Caco-2 (cell line): ENCODE data around the gene TLK1. TPM values are rescaled to one million over a fixed set of nuclear protein-coding genes. Genes with fewer than 3 reads are reported as not detected.

Source experiments
- BruUV-seq: library from RNA; stranded (reverse); fragments of 400-500 nt; replicated peaks from 2 replicates; lab custom pipeline; 2021; lab: Mats Ljungman, UMichigan
- CTCF ChIA-PET: fragments of 300-600 bp; sonication (Branson Sonifier 250); formaldehyde crosslinking; loops from one replicate; lab custom pipeline; 2022; ENCODE audit warnings: antibody characterized with exemption; lab: Charles Lee
- POLR2A ChIA-PET: fragments of 300-600 bp; sonication (Branson Sonifier 250); formaldehyde crosslinking; loops from one replicate; lab custom pipeline; 2022; ENCODE audit warnings: antibody characterized with exemption; lab: Charles Lee
- DNase-seq, 2 experiments: peaks; one replicate each; pipeline versions ENCODE4 v3.0.0 to v3.0.0-alpha.2; 2020 to 2022
- H3K27me3 ChIP-seq: replicated peaks from 2 replicates; pipeline ENCODE4 v1.6.0; 2011; ENCODE audit warnings: low read length; ENCODE audit not compliant: control insufficient read depth, insufficient read depth
- H3K36me3 ChIP-seq: 2 replicates; pipeline ENCODE4 v1.5.1; 2011; ENCODE audit warnings: low read length; ENCODE audit not compliant: control insufficient read depth, insufficient read depth
- H3K4me1 ChIP-seq: fragments of 250-450 bp; sonication (Bioruptor Pico); 2 replicates; pipeline ENCODE4 v1.5.1; 2020; ENCODE audit warnings: mild to moderate bottlenecking
- H3K4me3 ChIP-seq: 2 replicates; pipeline ENCODE4 v1.5.1; 2011; ENCODE audit warnings: low read depth, mild to moderate bottlenecking, control low read depth, low read length
- H3K9me3 ChIP-seq: fragments of 250-450 bp; sonication (Bioruptor Pico); 2 replicates; pipeline ENCODE4 v1.5.1; 2020; ENCODE audit warnings: mild to moderate bottlenecking, moderate library complexity
- H3K27ac Mint-ChIP-seq: one replicate; pipeline ENCODE4 v1.8.0; 2022; ENCODE audit warnings: mixed read lengths; ENCODE audit not compliant: unreplicated experiment
- H3K27me3 Mint-ChIP-seq: one replicate; pipeline ENCODE4 v1.8.0; 2022; ENCODE audit warnings: mixed read lengths; ENCODE audit not compliant: insufficient read depth, unreplicated experiment
- H3K36me3 Mint-ChIP-seq: one replicate; pipeline ENCODE4 v1.8.0; 2022; ENCODE audit warnings: mild to moderate bottlenecking, mixed read lengths; ENCODE audit not compliant: insufficient read depth, unreplicated experiment
- H3K4me1 Mint-ChIP-seq: one replicate; pipeline ENCODE4 v1.8.0; 2022; ENCODE audit warnings: low read depth, mixed read lengths; ENCODE audit not compliant: unreplicated experiment
- H3K4me3 Mint-ChIP-seq: one replicate; pipeline ENCODE4 v1.8.0; 2022; ENCODE audit warnings: mild to moderate bottlenecking, moderate library complexity, mixed read lengths; ENCODE audit not compliant: unreplicated experiment
- H3K9me3 Mint-ChIP-seq: one replicate; pipeline ENCODE4 v1.8.0; 2022; ENCODE audit warnings: mixed read lengths; ENCODE audit not compliant: unreplicated experiment
- intact Hi-C: fragments of 100-400 bp; cut with micrococcal nuclease; formaldehyde crosslinking; loops from one replicate; pipeline ENCODE4 v1.10.0; 2022; ENCODE audit not compliant: unreplicated experiment
- total RNA-seq: library from RNA; stranded (reverse); gene quantifications from 2 replicates; pipeline ENCODE4 v1.2.3, GENCODE V29; 2022
- TF ChIP-seq, protein P1 (sequence below), 2 experiments: fragments of 200-600 bp in 1 of 2; IDR thresholded peaks; 1 replicate in 1 of 2; 2 replicates in 1 of 2; pipeline versions ENCODE4 v1.5.1 to v1.8.0; 2011 to 2022; ENCODE audit warnings: antibody characterized with exemption in 1 of 2, control low read depth in 1 of 2, inconsistent platforms in 1 of 2, low read depth in 1 of 2, low read length in 1 of 2, mild to moderate bottlenecking in 1 of 2, moderate library complexity in 1 of 2; ENCODE audit not compliant: insufficient read depth in 1 of 2, severe bottlenecking in 1 of 2, unreplicated experiment in 1 of 2

TLK1 gene
- total RNA-seq, 1 experiment from 2014 or later: 85.1 TPM

DNA sequence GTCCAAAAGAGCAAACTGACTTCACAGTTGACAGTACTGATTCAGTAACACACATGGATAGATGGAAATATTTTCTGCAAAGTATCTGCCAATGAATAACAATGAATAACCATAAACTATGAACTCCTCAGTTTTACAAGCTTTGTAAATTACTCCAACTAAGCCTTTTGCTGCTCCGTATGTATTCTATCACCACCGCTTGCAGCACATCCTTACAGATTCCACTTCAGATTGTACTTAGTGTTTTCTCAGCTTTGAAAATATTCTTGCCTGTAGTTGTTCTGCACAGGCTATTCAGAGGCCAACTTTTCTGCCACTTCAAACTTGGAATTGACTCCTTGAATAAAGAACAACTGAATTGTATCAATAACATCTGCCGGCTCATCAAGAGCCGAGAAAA is 36.2 kb downstream of the TLK1 start:
- Mint-ChIP-seq H3K4me1 (no peaks in the 10 kb centered on the region), H3K36me3 (peaks cover 7% of the 10 kb centered on the region), H3K9me3 (no peaks in the 10 kb centered on the region), H3K27me3 (no peaks in the 10 kb centered on the region), H3K27ac (no peak overlapping the region), H3K4me3 (no peak overlapping the region)
- Histone ChIP-seq H3K27me3 (no peaks in the 10 kb centered on the region), H3K36me3 (no peaks in the 10 kb centered on the region), H3K4me1 (no peaks in the 10 kb centered on the region), H3K9me3 (no peaks in the 10 kb centered on the region), H3K4me3 (no peak overlapping the region)
- POLR2A ChIA-PET: no interaction called here
- TF ChIP-seq, protein P1, sequence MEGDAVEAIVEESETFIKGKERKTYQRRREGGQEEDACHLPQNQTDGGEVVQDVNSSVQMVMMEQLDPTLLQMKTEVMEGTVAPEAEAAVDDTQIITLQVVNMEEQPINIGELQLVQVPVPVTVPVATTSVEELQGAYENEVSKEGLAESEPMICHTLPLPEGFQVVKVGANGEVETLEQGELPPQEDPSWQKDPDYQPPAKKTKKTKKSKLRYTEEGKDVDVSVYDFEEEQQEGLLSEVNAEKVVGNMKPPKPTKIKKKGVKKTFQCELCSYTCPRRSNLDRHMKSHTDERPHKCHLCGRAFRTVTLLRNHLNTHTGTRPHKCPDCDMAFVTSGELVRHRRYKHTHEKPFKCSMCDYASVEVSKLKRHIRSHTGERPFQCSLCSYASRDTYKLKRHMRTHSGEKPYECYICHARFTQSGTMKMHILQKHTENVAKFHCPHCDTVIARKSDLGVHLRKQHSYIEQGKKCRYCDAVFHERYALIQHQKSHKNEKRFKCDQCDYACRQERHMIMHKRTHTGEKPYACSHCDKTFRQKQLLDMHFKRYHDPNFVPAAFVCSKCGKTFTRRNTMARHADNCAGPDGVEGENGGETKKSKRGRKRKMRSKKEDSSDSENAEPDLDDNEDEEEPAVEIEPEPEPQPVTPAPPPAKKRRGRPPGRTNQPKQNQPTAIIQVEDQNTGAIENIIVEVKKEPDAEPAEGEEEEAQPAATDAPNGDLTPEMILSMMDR (IDR thresholded peaks at IDR 0.05; ENCODE audit: insufficient read depth in 1 of 2, low read depth in 1 of 2, low read length in 1 of 2, severe bottlenecking in 1 of 2, unreplicated experiment in 1 of 2): no peak
- intact Hi-C loops: no loop called here
- CTCF ChIA-PET: no interaction called here
- DNase-seq: no peak
- BruUV-seq: no TSS peak

DNA sequence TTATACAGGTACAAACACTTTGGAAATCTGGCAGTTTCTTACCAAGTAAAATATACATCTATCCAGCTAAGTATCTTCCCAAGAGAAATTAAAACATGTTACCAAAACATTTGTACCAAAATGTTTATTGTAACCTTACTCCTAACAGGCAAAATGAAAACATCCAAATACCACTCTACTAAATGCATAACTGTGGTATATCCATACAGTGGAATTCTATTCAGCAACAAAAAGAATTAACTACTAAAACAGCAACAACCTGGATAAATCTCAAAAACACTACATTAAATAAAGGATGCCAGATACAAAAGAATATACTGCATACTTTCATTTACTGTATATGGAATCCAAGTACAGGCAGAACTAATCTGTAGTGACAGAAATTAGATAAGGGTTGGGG is 51.1 kb downstream of the TLK1 start:
- ChIA-PET POLR2A (no interaction called here), CTCF (no interaction called here)
- Histone ChIP-seq H3K4me3 (no peak overlapping the region), H3K4me1 (no peaks in the 10 kb centered on the region), H3K27me3 (no peaks in the 10 kb centered on the region), H3K9me3 (peaks cover 7% of the 10 kb centered on the region; the same call in 1 of the 2 replicates), H3K36me3 (no peaks in the 10 kb centered on the region)
- BruUV-seq: no TSS peak
- DNase-seq: no peak
- TF ChIP-seq, protein P1 (IDR thresholded peaks at IDR 0.05; ENCODE audit: insufficient read depth in 1 of 2, low read depth in 1 of 2, low read length in 1 of 2, severe bottlenecking in 1 of 2, unreplicated experiment in 1 of 2): no peak
- intact Hi-C loops: no loop called here
- Mint-ChIP-seq H3K4me1 (peaks cover 14% of the 10 kb centered on the region), H3K36me3 (peaks cover 20% of the 10 kb centered on the region), H3K9me3 (no peaks in the 10 kb centered on the region), H3K4me3 (no peak overlapping the region), H3K27ac (no peak overlapping the region), H3K27me3 (no peaks in the 10 kb centered on the region)

DNA sequence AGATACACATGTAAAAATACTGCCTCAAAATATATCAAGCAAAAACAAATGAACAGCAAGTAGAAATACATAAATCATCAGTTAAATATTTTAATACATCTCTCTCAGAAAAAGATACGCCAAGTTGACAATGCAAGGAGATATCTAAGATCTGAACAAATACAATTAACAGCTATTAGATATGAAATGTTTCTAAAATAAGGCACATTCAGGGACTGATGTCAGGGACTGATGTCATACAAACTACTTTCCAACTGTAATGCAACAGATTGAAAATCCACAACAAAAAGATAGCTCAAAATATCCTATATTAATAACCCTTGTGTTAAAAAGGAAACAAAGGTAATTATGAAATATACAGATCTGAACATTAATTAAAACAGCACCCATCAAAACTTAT is 51.7 kb downstream of the TLK1 start:
- no peaks in the 10 kb centered on the region for H3K27me3 ChIP-seq
- no peaks in the 10 kb centered on the region for H3K4me1 ChIP-seq
- Mint-ChIP-seq H3K4me1 (peaks cover 14% of the 10 kb centered on the region), H3K27ac (no peak overlapping the region), H3K27me3 (no peaks in the 10 kb centered on the region), H3K4me3 (no peak overlapping the region), H3K9me3 (no peaks in the 10 kb centered on the region), H3K36me3 (peaks cover 15% of the 10 kb centered on the region)
- BruUV-seq: no TSS peak
- TF ChIP-seq, protein P1 (IDR thresholded peaks at IDR 0.05; ENCODE audit: insufficient read depth in 1 of 2, low read depth in 1 of 2, low read length in 1 of 2, severe bottlenecking in 1 of 2, unreplicated experiment in 1 of 2): no peak
- H3K36me3 ChIP-seq: no peaks in the 10 kb centered on the region
- DNase-seq: no peak
- intact Hi-C loops: no loop called here
- H3K4me3 ChIP-seq: no peak overlapping the region
- POLR2A ChIA-PET: no interaction called here
- CTCF ChIA-PET: no interaction called here
- peaks cover 7% of the 10 kb centered on the region; the same call in 1 of the 2 replicates for H3K9me3 ChIP-seq
